GM12878 (cell line): ENCODE results near the gene KCNE4. TPM values are rescaled to one million over a fixed set of nuclear protein-coding genes. Genes with fewer than 3 reads are reported as not detected.

Experiments used
- ATAC-seq: fragments of 200-7000 bp; cut with Tn5 transposase; 3 replicates; pipeline ENCODE4 v1.9.1; 2020; ENCODE audit warnings: mild to moderate bottlenecking, moderate library complexity
- BruUV-seq: library from RNA; stranded (reverse); fragments of 400-500 nt; replicated peaks from 2 replicates; lab custom pipeline; 2021; lab: Mats Ljungman, UMichigan
- CTCF ChIA-PET: fragments of 300-600 bp; sonication (Branson Sonifier 250); formaldehyde crosslinking; extraction: SDS; loops from one replicate; lab custom pipeline; 2021; ENCODE audit warnings: inconsistent platforms; lab: Yijun Ruan, JAX
- POLR2A ChIA-PET: fragments of 350-600 bp; formaldehyde crosslinking; extraction: SDS; loops from one replicate; lab custom pipeline; 2021; ENCODE audit warnings: inconsistent platforms; lab: Charles Lee
- RAD21 ChIA-PET: fragments of 300-600 bp; sonication (Branson Sonifier 250); formaldehyde crosslinking; loops from one replicate; lab custom pipeline; 2023; ENCODE audit warnings: antibody characterized with exemption; ENCODE audit not compliant: unreplicated experiment; lab: Charles Lee
- SMC1A ChIA-PET: fragments of 300-600 bp; sonication (Branson Sonifier 250); formaldehyde crosslinking; loops from one replicate; lab custom pipeline; 2023; ENCODE audit not compliant: unreplicated experiment, uncharacterized antibody; lab: Charles Lee
- DNase-seq: peaks from one replicate; pipeline ENCODE4 v3.0.0-alpha.2; 2011; ENCODE audit warnings: low read depth, low spot score
- FAIRE-seq: peaks from 3 replicates; lab custom pipeline; 2011; peaks lifted over from hg19 to GRCh38; lab: Jason Lieb, UNC
- H2AFZ ChIP-seq: 2 replicates; pipeline ENCODE4 v1.6.0; 2011; ENCODE audit warnings: low read depth, low read length, control low read depth; ENCODE audit not compliant: control insufficient read depth
- H3K27ac ChIP-seq: 2 replicates; pipeline ENCODE4 v1.5.1; 2011; ENCODE audit warnings: control low read depth; ENCODE audit not compliant: control insufficient read depth, insufficient read depth
- H3K27me3 ChIP-seq, 2 experiments: replicated peaks in 1 of 2; 2 replicates each; pipeline versions ENCODE4 v1.6.0 to v1.6.1; 2011; ENCODE audit warnings: low read length in 1 of 2; ENCODE audit not compliant: control insufficient read depth in 2 of 2, insufficient read depth in 2 of 2
- H3K36me3 ChIP-seq, 2 experiments: 2 replicates each; pipeline ENCODE4 v1.5.1; 2011; ENCODE audit warnings: low read length in 1 of 2; ENCODE audit not compliant: control insufficient read depth in 2 of 2, insufficient read depth in 2 of 2
- H3K4me1 ChIP-seq: 2 replicates; pipeline ENCODE4 v1.6.1; 2011; ENCODE audit warnings: mild to moderate bottlenecking, low read length, moderate library complexity, mixed read lengths; ENCODE audit not compliant: control insufficient read depth, insufficient read depth
- H3K4me2 ChIP-seq: 2 replicates; pipeline ENCODE4 v1.6.0; 2011; ENCODE audit warnings: control low read depth; ENCODE audit not compliant: control insufficient read depth, insufficient read depth
- H3K4me3 ChIP-seq: fragments of 200-600 bp; sonication (generic); 2 replicates; pipeline ENCODE4 v1.5.1; 2016
- H3K79me2 ChIP-seq: 2 replicates; pipeline ENCODE4 v1.6.0; 2011; ENCODE audit warnings: low read length; ENCODE audit not compliant: control insufficient read depth, insufficient read depth
- H3K9ac ChIP-seq: 2 replicates; pipeline ENCODE4 v1.8.0; 2011; ENCODE audit warnings: low read length, control low read depth, mixed read lengths; ENCODE audit not compliant: control insufficient read depth, insufficient read depth
- H3K9me3 ChIP-seq: replicated peaks from 3 replicates; pipeline ENCODE4 v1.5.1; 2011; ENCODE audit warnings: mild to moderate bottlenecking, low read length; ENCODE audit not compliant: control insufficient read depth, insufficient read depth
- H4K20me1 ChIP-seq: 2 replicates; pipeline ENCODE4 v1.6.0; 2011; ENCODE audit not compliant: control insufficient read depth, insufficient read depth
- ASH2L ChIP-seq: fragments of 300-600, 200-600 bp; sonication (generic); IDR thresholded peaks from 2 replicates; pipeline ENCODE4 v1.6.1; 2017; ENCODE audit warnings: low read depth, mild to moderate bottlenecking, borderline replicate concordance
- BCLAF1 ChIP-seq: fragments of 450-650 bp; IDR thresholded peaks from 2 replicates; pipeline ENCODE4 v1.6.1; 2017; ENCODE audit warnings: antibody characterized with exemption, mild to moderate bottlenecking, moderate library complexity
- POLR2AphosphoS2 ChIP-seq: IDR thresholded peaks from 2 replicates; pipeline ENCODE4 v1.6.1; 2011; ENCODE audit warnings: low read depth, mild to moderate bottlenecking, low read length, improper control_type of control experiment, moderate library complexity
- POLR2AphosphoS5 ChIP-seq: IDR thresholded peaks from 2 replicates; pipeline ENCODE4 v1.6.1; 2011; ENCODE audit warnings: mild to moderate bottlenecking, low read length, inconsistent platforms
- RCOR1 ChIP-seq: conservative IDR thresholded peaks from 2 replicates; pipeline ENCODE4 v1.6.1; 2012; ENCODE audit warnings: low read depth, low read length, improper control_type of control experiment
- REST ChIP-seq: IDR thresholded peaks from 2 replicates; pipeline ENCODE4 v1.6.1; 2012; ENCODE audit warnings: mild to moderate bottlenecking, low read depth, low read length
- SIX5 ChIP-seq: IDR thresholded peaks from 2 replicates; pipeline ENCODE4 v1.6.1; 2011; ENCODE audit warnings: mild to moderate bottlenecking, low read depth, low read length, moderate library complexity; ENCODE audit not compliant: severe bottlenecking
- YY1 ChIP-seq: IDR thresholded peaks from 2 replicates; pipeline ENCODE4 v1.6.1; 2011; ENCODE audit warnings: low read depth, mild to moderate bottlenecking, low read length
- ZBTB33 ChIP-seq: fragments of 450-650 bp; IDR thresholded peaks from 2 replicates; pipeline ENCODE4 v1.6.1; 2017; ENCODE audit warnings: mild to moderate bottlenecking
- ZNF592 ChIP-seq: fragments of 450-650 bp; IDR thresholded peaks from 2 replicates; pipeline ENCODE4 v1.6.1; 2017; ENCODE audit warnings: mild to moderate bottlenecking, moderate library complexity
- WGBS: methylation state at CpG from one replicate; pipeline ENCODE4 v1.1.6; 2016; ENCODE audit warnings: low lambda C conversion rate; ENCODE audit not compliant: insufficient replicate concordance, insufficient coverage; ENCODE audit errors: missing lambda C conversion rate; 5-methylcytosine and 5-hydroxymethylcytosine counted together
- in situ Hi-C: fragments of 300-500 bp; cut with MboI; formaldehyde crosslinking; loops from 9 replicates; pipeline ENCODE4 v1.14.3; 2018; ENCODE audit warnings: mixed read lengths
- intact Hi-C: fragments of 100-400 bp; cut with micrococcal nuclease; formaldehyde crosslinking; loops from one replicate; pipeline ENCODE4 v1.14.2; 2022; ENCODE audit not compliant: unreplicated experiment
- polyA plus RNA-seq, 11 experiments: library from polyadenylated mRNA; depleted of rRNA in 4 of 11; unstranded in 6 of 11; stranded (reverse) in 5 of 11; fragments of >200 nt; fragmentation: Nextera tagmentation in 4 of 11; fragmentation: Illumina TruSeq in 1 of 11; extraction: Ambion mirVana in 4 of 11; extraction: Trizol in 1 of 11; gene quantifications; 1 replicate in 1 of 11; 2 replicates in 10 of 11; pipeline versions ENCODE4 v1.2.1 to v1.2.3, GENCODE V29; 2011 to 2016; ENCODE audit warnings: inconsistent platforms in 2 of 11, missing spikeins in 2 of 11, low read depth in 1 of 11
- total RNA-seq, 4 experiments: library from RNA; depleted of rRNA in 3 of 4; stranded (reverse); fragments of >200 nt in 3 of 4; fragmentation: Illumina TruSeq in 1 of 4; extraction: Trizol in 1 of 4; gene quantifications; 2 replicates each; pipeline versions ENCODE4 v1.2.1 to v1.2.3, GENCODE V29; 2013 to 2021

The KCNE4 gene
- total and polyA plus RNA-seq, 10 of the 15 experiments (the other 5 are each of a cell fraction or from before 2014, with no cell fraction given) = 0.30 TPM; not detected in 9

GRCh38 chr2:223049356-223049755 is 2.6 kb upstream of the KCNE4 start (continued):
- no peak for TF ChIP-seq SIX5
- no peak for TF ChIP-seq ASH2L

GRCh38 chr2:223050188-223050587 is 1.8 kb upstream of the KCNE4 start:
- no peaks in the 10 kb centered on the region for H3K4me1 ChIP-seq
- DNase-seq = no peak
- no peaks in the 10 kb centered on the region for H3K79me2 ChIP-seq
- 10% methylated on average over 3 of the region's 3 CpGs for WGBS
- H2AFZ ChIP-seq = no peak overlapping the region
- H3K4me2 ChIP-seq = no peak overlapping the region
- no peak for TF ChIP-seq BCLAF1
- no peak for TF ChIP-seq RCOR1
- no peak for TF ChIP-seq REST
- no peak for TF ChIP-seq YY1
- TF ChIP-seq ZBTB33 = no peak
- no peak for TF ChIP-seq POLR2AphosphoS5
- no peak for TF ChIP-seq POLR2AphosphoS2
- no peak for TF ChIP-seq ZNF592
- CTCF ChIA-PET = no interaction called here
- no TSS peak for BruUV-seq
- intact Hi-C loops (no loop called here), in situ Hi-C loops (no loop called here)
- no peak overlapping the region for H3K4me3 ChIP-seq
- H3K27ac ChIP-seq = no peak overlapping the region
- no peaks in the 10 kb centered on the region for H3K36me3 ChIP-seq
- SMC1A ChIA-PET = no interaction called here
- no peaks in the 10 kb centered on the region for H4K20me1 ChIP-seq
- RAD21 ChIA-PET = no interaction called here
- H3K27me3 ChIP-seq = no peaks in the 10 kb centered on the region
- no peak overlapping the region for H3K9ac ChIP-seq
- ATAC-seq = no peak
- FAIRE-seq = no peak
- no peaks in the 10 kb centered on the region for H3K9me3 ChIP-seq
- POLR2A ChIA-PET = no interaction called here
